Astrocyte of the cerebellum (primary cell): ENCODE results near the gene ITGB6.

Experiments
- DNase-seq: peaks from one replicate; pipeline ENCODE4 v3.0.0-alpha.2; 2011; ENCODE audit warnings: low read depth
- H3K4me3 ChIP-seq: 2 replicates; pipeline ENCODE4 v1.5.1; 2011; ENCODE audit warnings: mild to moderate bottlenecking, low read depth, low read length, moderate library complexity
- CTCF ChIP-seq: IDR thresholded peaks from 2 replicates; pipeline ENCODE4 v1.5.1; 2012; ENCODE audit warnings: low read length, low read depth, moderate library complexity, mild to moderate bottlenecking; ENCODE audit errors: missing control alignments
- in situ Hi-C: cut with HindIII; loops from 2 replicates; pipeline ENCODE4 v1.10.0; 2017; ENCODE audit warnings: low sequenced_read_pairs

ITGB6 gene

DNA sequence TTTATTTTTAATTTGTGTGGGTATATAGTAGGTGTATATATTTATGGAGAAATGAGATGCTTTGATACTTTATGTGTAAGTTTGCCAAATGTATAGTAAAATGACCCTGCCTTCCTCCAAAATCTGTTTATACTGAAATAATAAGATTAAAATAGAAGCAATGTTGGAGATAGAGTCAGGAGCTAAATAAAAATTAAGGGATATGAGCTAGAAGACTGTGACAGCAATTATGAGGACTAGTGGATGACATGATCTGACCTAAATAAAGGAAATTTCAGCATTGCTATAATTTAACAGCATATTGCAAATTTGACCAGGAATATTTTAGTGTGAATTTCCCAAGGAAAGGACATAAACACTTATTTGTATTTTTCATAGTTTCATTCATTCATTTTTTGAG is 60.7 kb downstream of the ITGB6 start:
- TF ChIP-seq CTCF, result no peak
- in situ Hi-C loops, result no loop called here
- H3K4me3 ChIP-seq, result no peak overlapping the region
- no peak for DNase-seq

- in situ Hi-C loops, result no loop called here
- no peak for TF ChIP-seq CTCF
- no peak for DNase-seq
- H3K4me3 ChIP-seq, result no peak overlapping the region
These were observed 61.7 kb downstream of the ITGB6 start for GRCh38 chr2:160138406-160138805.

- no peak for TF ChIP-seq CTCF
- in situ Hi-C loops, result no loop called here
- DNase-seq, result no peak
- H3K4me3 ChIP-seq, result no peak overlapping the region
These were observed 62.6 kb downstream of the ITGB6 start for GRCh38 chr2:160137464-160137863.

- in situ Hi-C loops, result no loop called here
- DNase-seq, result no peak
- H3K4me3 ChIP-seq, result no peak overlapping the region
- TF ChIP-seq CTCF, result no peak
These were observed 67.3 kb downstream of the ITGB6 start for GRCh38 chr2:160132761-160133160.

GRCh38 chr2:160126756-160127155 is 73.3 kb downstream of the ITGB6 start:
- in situ Hi-C loops, result no loop called here
- TF ChIP-seq CTCF, result no peak
- no peak for DNase-seq
- H3K4me3 ChIP-seq, result no peak overlapping the region

DNA sequence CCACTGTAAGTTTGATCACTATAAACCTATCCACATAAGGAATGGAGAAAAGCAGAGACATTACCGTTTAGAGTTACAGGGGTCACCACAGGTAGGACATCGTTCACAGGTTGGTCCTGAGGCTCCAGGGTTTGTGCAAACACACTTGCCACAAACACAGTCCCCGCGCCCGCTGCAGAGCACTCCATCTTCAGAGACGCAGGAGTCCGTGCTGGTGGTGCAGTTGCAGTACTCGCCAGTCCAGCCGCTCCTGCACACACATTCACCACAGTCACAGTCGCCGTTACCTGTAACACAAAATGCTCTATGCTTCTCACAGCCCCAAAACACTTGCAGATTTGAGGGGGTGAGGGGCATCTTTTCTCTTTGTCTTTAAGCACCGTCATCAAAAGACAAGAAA is 73.8 kb downstream of the ITGB6 start:
- no peak for TF ChIP-seq CTCF
- in situ Hi-C loops, result no loop called here
- no peak for DNase-seq
- H3K4me3 ChIP-seq, result no peak overlapping the region

- TF ChIP-seq CTCF, result no peak
- in situ Hi-C loops, result no loop called here
- no peak overlapping the region for H3K4me3 ChIP-seq
- no peak for DNase-seq
These were observed 74.2 kb downstream of the ITGB6 start for GRCh38 chr2:160125828-160126227.
